ENCODE results near the gene TADA2A. TPM values are rescaled to one million over a fixed set of nuclear protein-coding genes. Genes with fewer than 3 reads are reported as not detected.

Gene TADA2A
- total RNA-seq, 1 experiment from 2014 or later = 24.6 TPM

DNA sequence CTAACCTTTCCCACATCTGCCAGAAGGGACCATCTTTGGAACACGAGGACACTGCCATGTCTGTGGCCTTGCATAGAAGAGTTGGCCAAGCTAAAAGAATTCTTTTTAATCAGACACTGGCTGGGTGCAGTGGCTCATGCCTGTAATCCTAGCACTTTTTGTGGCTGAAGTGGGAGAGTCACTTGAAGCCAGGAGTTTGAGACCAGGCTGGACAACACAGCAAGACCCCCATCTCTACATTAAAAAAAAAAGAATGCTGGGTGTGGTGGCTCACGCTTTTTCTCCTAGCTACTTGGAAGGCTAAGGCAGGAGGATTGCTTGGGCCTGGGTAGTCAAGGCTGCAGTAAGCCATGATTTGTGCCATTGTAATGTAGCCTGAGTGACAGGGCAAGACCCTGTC, 73.7 kb downstream of the TADA2A start:
- peaks cover 6 to 20% of the 10 kb centered on the region in 2 experiments; a peak in 1 of 4 replicates for H3K36me3 ChIP-seq (ENCODE audit: control insufficient read depth in 1 of 2, insufficient read depth in 2 of 2, low read length in 2 of 2)
- H3K79me2 ChIP-seq (ENCODE audit: insufficient read depth, low read length) = no peaks in the 10 kb centered on the region
- CTCF ChIA-PET = no interaction called here
- POLR2A ChIA-PET = no interaction called here
- H3K9me2 ChIP-seq (ENCODE audit: insufficient read depth) = no peaks in the 10 kb centered on the region
- H3K4me3 ChIP-seq (replicated peaks in 1 of 2; ENCODE audit: low read depth in 1 of 2, low read length in 2 of 2) = no peak overlapping the region
- H3K4me1 ChIP-seq (ENCODE audit: control insufficient read depth in 1 of 2, insufficient read depth in 2 of 2, low read length in 2 of 2) = peaks cover 22 to 35% of the 10 kb centered on the region in 2 experiments
- no peak for DNase-seq (ENCODE audit: low read depth, low spot score)
- no peak overlapping the region for H3K4me2 ChIP-seq (ENCODE audit: low read length)
- H3K27ac ChIP-seq (ENCODE audit: low read depth, low read length) = no peak overlapping the region
- BruUV-seq (replicated peaks) = no TSS peak
- no peaks in the 10 kb centered on the region for H3K9me3 ChIP-seq (ENCODE audit: control insufficient read depth in 1 of 2, insufficient read depth in 1 of 2, low read depth in 1 of 2, low read length in 2 of 2)
- H3K9ac ChIP-seq (ENCODE audit: low read length) = no peak overlapping the region
- intact Hi-C loops (cut with micrococcal nuclease) = no loop called here
- no peaks in the 10 kb centered on the region for H3K27me3 ChIP-seq (ENCODE audit: insufficient read depth, low read length)
- TF ChIP-seq RAD21 (IDR thresholded peaks at IDR 0.05; ENCODE audit: low read depth) (no peak), JUND (IDR thresholded peaks at IDR 0.05) (no peak), ATF3 (IDR thresholded peaks at IDR 0.05) (no peak), CBX3 (IDR thresholded peaks at IDR 0.05; ENCODE audit: low read depth) (no peak), POLR2A (IDR thresholded peaks at IDR 0.05; ENCODE audit: borderline replicate concordance, extremely low read depth, insufficient read depth, insufficient read length) (no peak), ELF1 (IDR thresholded peaks at IDR 0.05; ENCODE audit: borderline replicate concordance, low read depth) (no peak), TCF7L2 (IDR thresholded peaks at IDR 0.05; ENCODE audit: borderline replicate concordance, extremely low read depth, insufficient read depth, insufficient read length) (no peak), EZH2 (IDR thresholded peaks at IDR 0.05) (no peak), SIN3A (IDR thresholded peaks at IDR 0.05; ENCODE audit: low read depth) (no peak), FOSL1 (IDR thresholded peaks at IDR 0.05; ENCODE audit: low read depth) (no peak), ZBTB33 (IDR thresholded peaks at IDR 0.05; ENCODE audit: extremely low read depth, insufficient replicate concordance, low read length) (no peak)
- TF ChIP-seq, protein P1, sequence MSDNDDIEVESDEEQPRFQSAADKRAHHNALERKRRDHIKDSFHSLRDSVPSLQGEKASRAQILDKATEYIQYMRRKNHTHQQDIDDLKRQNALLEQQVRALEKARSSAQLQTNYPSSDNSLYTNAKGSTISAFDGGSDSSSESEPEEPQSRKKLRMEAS (IDR thresholded peaks at IDR 0.05) = no peak
- TF ChIP-seq, protein P2, sequence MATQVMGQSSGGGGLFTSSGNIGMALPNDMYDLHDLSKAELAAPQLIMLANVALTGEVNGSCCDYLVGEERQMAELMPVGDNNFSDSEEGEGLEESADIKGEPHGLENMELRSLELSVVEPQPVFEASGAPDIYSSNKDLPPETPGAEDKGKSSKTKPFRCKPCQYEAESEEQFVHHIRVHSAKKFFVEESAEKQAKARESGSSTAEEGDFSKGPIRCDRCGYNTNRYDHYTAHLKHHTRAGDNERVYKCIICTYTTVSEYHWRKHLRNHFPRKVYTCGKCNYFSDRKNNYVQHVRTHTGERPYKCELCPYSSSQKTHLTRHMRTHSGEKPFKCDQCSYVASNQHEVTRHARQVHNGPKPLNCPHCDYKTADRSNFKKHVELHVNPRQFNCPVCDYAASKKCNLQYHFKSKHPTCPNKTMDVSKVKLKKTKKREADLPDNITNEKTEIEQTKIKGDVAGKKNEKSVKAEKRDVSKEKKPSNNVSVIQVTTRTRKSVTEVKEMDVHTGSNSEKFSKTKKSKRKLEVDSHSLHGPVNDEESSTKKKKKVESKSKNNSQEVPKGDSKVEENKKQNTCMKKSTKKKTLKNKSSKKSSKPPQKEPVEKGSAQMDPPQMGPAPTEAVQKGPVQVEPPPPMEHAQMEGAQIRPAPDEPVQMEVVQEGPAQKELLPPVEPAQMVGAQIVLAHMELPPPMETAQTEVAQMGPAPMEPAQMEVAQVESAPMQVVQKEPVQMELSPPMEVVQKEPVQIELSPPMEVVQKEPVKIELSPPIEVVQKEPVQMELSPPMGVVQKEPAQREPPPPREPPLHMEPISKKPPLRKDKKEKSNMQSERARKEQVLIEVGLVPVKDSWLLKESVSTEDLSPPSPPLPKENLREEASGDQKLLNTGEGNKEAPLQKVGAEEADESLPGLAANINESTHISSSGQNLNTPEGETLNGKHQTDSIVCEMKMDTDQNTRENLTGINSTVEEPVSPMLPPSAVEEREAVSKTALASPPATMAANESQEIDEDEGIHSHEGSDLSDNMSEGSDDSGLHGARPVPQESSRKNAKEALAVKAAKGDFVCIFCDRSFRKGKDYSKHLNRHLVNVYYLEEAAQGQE (IDR thresholded peaks at IDR 0.05; ENCODE audit: low read depth) = no peak
- no peaks in the 10 kb centered on the region for H4K20me1 ChIP-seq (ENCODE audit: insufficient read depth)
- no peak for ATAC-seq
- RAD21 ChIA-PET (ENCODE audit: low non-redundant PET in 1 of 2, low total read pairs in 2 of 2, uncharacterized antibody in 2 of 2, unreplicated experiment in 2 of 2) = no interaction called here
- no peak overlapping the region for H2AFZ ChIP-seq (ENCODE audit: low read depth, low read length, poor library complexity, severe bottlenecking)
